ENCODE data around the gene AUTS2. TPM values are rescaled to one million over a fixed set of nuclear protein-coding genes. Genes with fewer than 3 reads are reported as not detected.

Gene AUTS2
- total RNA-seq, 1 experiment from 2014 or later, result not detected

DNA sequence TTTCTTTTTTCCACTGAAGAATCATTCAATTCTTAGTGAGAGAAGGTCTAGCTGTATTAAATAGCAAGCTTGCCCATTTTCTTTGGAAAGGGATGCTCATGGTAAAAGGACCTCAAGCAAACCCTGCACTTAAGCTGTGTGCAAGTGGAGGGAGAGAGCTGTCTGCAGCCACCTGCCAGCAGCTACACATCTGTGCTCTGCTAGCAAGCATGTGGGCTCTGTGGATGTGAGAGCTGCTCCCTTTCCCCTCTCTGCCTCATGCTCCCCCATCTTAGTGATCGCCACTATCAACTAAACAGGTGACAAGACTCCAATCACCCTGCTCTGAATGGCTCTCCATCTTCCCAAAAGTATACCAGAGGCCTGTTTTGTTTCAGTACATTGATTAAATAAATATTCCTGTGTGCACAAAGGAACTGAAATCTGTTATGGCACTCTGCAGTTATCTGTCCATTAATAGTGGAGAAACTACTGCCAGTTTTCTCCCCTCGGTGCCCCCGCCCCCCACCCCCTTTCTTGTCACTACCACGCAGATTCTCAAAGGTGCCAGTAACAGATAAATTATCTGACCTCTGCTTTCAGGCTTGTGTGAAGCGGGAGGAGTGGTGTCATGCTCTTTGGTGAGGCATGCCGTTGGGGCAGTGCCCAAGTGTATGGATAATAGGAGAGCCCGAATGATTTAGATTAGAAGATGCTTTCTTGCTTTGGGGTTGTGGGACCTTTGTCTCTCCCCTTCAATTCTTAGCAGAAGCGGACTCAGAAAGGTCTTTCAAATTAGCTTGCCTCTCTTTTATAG, 26.4 kb downstream of the AUTS2 start:
- peaks cover 2% of the 10 kb centered on the region for H3K9me3 Mint-ChIP-seq (ENCODE audit: low read depth, unreplicated experiment)
- intact Hi-C loops (cut with micrococcal nuclease; ENCODE audit: unreplicated experiment), result no loop called here

DNA sequence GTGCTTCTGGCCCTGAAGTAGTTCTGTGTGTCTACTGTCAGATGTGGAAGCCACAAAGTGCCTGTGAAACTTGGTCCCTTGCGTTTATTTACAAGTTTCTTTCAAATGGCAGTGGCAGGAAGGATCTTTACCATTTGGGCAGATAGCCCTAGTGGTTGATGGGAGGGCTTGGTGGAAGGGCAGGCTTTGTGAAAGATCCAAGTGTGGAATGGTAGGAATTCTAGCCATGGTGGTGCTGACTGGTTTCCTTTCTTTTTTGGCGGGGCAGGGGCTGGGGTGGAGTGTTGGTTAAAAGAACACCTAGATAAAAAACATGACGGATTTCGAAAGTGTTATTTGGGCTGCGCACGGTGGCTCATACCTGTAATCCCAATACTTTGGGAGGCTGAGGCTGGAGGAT, 27.0 kb downstream of the AUTS2 start:
- no peak overlapping the region for H3K27ac Mint-ChIP-seq (ENCODE audit: unreplicated experiment)
- CTCF ChIA-PET, result no interaction called here
- no peak overlapping the region for H3K4me3 Mint-ChIP-seq (ENCODE audit: low read depth, unreplicated experiment)
- intact Hi-C loops (cut with micrococcal nuclease; ENCODE audit: unreplicated experiment), result no loop called here
- peaks cover 2% of the 10 kb centered on the region for H3K9me3 Mint-ChIP-seq (ENCODE audit: low read depth, unreplicated experiment)
- no peaks in the 10 kb centered on the region for H3K27me3 Mint-ChIP-seq (ENCODE audit: unreplicated experiment)
- TF ChIP-seq, protein P1, sequence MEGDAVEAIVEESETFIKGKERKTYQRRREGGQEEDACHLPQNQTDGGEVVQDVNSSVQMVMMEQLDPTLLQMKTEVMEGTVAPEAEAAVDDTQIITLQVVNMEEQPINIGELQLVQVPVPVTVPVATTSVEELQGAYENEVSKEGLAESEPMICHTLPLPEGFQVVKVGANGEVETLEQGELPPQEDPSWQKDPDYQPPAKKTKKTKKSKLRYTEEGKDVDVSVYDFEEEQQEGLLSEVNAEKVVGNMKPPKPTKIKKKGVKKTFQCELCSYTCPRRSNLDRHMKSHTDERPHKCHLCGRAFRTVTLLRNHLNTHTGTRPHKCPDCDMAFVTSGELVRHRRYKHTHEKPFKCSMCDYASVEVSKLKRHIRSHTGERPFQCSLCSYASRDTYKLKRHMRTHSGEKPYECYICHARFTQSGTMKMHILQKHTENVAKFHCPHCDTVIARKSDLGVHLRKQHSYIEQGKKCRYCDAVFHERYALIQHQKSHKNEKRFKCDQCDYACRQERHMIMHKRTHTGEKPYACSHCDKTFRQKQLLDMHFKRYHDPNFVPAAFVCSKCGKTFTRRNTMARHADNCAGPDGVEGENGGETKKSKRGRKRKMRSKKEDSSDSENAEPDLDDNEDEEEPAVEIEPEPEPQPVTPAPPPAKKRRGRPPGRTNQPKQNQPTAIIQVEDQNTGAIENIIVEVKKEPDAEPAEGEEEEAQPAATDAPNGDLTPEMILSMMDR (IDR thresholded peaks at IDR 0.05; ENCODE audit: unreplicated experiment), result no peak
- H3K4me1 Mint-ChIP-seq (ENCODE audit: low read depth, unreplicated experiment), result no peaks in the 10 kb centered on the region
- no peak for DNase-seq
- BruUV-seq (replicated peaks), result no TSS peak
- H3K36me3 Mint-ChIP-seq (ENCODE audit: insufficient read depth, unreplicated experiment), result no peaks in the 10 kb centered on the region

More for the DNA sequence above, 26.4 kb downstream of the AUTS2 start:
- Mint-ChIP-seq H3K27ac (ENCODE audit: unreplicated experiment) (no peak overlapping the region), H3K4me3 (ENCODE audit: low read depth, unreplicated experiment) (no peak overlapping the region), H3K27me3 (ENCODE audit: unreplicated experiment) (no peaks in the 10 kb centered on the region), H3K36me3 (ENCODE audit: insufficient read depth, unreplicated experiment) (no peaks in the 10 kb centered on the region), H3K4me1 (ENCODE audit: low read depth, unreplicated experiment) (no peaks in the 10 kb centered on the region)
- TF ChIP-seq, protein P1 (IDR thresholded peaks at IDR 0.05; ENCODE audit: unreplicated experiment), result no peak
- no TSS peak for BruUV-seq (replicated peaks)
- no peak for DNase-seq
- CTCF ChIA-PET, result no interaction called here

DNA sequence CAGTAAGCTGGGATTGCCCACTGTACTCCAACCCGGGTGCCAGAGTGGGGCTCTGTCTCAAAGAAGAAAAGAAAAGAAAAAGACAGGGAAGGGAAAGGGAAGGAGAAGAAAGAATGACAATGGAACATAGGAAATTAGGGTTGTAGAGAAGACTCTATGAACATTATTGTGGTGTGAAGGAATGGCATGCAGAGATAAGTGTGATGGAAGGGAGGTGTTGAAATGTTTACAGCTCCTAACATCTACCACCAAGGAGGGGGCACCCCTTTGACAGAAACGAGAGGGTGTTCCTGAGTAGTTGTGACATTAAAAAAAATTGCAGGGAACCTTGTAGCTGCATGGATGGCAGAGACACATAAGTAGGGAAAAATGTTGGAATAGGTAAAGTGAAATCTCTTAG, 27.5 kb downstream of the AUTS2 start:
- CTCF ChIA-PET, result no interaction called here
- DNase-seq, result no peak
- Mint-ChIP-seq H3K4me1 (ENCODE audit: low read depth, unreplicated experiment) (no peaks in the 10 kb centered on the region), H3K27ac (ENCODE audit: unreplicated experiment) (no peak overlapping the region), H3K36me3 (ENCODE audit: insufficient read depth, unreplicated experiment) (no peaks in the 10 kb centered on the region), H3K9me3 (ENCODE audit: low read depth, unreplicated experiment) (peaks cover 2% of the 10 kb centered on the region), H3K27me3 (ENCODE audit: unreplicated experiment) (no peaks in the 10 kb centered on the region), H3K4me3 (ENCODE audit: low read depth, unreplicated experiment) (no peak overlapping the region)
- BruUV-seq (replicated peaks), result no TSS peak
- intact Hi-C loops (cut with micrococcal nuclease; ENCODE audit: unreplicated experiment), result no loop called here
- TF ChIP-seq, protein P1 (IDR thresholded peaks at IDR 0.05; ENCODE audit: unreplicated experiment), result no peak

DNA sequence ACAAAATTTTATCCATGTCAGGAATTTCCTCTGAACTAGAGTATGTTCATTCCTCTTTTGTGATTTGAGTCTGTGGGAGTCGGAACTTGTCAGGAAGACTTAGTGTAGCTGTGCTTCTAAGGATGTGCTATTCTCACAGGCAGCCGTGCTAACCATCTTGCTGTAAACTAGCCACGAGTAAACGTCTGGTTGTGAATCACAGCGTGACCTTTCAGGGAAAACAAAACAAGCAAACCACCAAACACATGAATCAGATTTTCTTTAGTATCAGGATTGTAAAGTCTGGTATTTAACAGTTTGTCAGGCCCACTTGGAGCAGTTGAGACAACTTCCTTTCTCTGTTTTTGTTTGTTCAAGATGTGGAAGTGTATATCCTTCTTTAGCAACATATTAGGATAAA, 32.0 kb downstream of the AUTS2 start:
- CTCF ChIA-PET, result no interaction called here
- Mint-ChIP-seq H3K4me1 (ENCODE audit: low read depth, unreplicated experiment) (no peaks in the 10 kb centered on the region), H3K27me3 (ENCODE audit: unreplicated experiment) (no peaks in the 10 kb centered on the region), H3K36me3 (ENCODE audit: insufficient read depth, unreplicated experiment) (no peaks in the 10 kb centered on the region), H3K27ac (ENCODE audit: unreplicated experiment) (no peak overlapping the region), H3K9me3 (ENCODE audit: low read depth, unreplicated experiment) (peaks cover 2% of the 10 kb centered on the region), H3K4me3 (ENCODE audit: low read depth, unreplicated experiment) (no peak overlapping the region)
- no peak for DNase-seq
- intact Hi-C loops (cut with micrococcal nuclease; ENCODE audit: unreplicated experiment), result no loop called here
- TF ChIP-seq, protein P1 (IDR thresholded peaks at IDR 0.05; ENCODE audit: unreplicated experiment), result no peak
- no TSS peak for BruUV-seq (replicated peaks)
